Measurements from ENCODE around the gene SLC2A9. TPM values are rescaled to one million over a fixed set of nuclear protein-coding genes. Genes with fewer than 3 reads are reported as not detected.

Gene SLC2A9
- total RNA-seq, 1 experiment from 2014 or later = 3.5 TPM

GRCh38 chr4:9937078-9937477 is 84.2 kb downstream of the SLC2A9 start:
- Histone ChIP-seq H3K4me1 (ENCODE audit: control insufficient read depth, insufficient read depth, low read length) (no peaks in the 10 kb centered on the region), H3K27ac (ENCODE audit: low read length) (no peak overlapping the region), H3K36me3 (ENCODE audit: control insufficient read depth, insufficient read depth, low read length) (no peaks in the 10 kb centered on the region), H3K27me3 (ENCODE audit: control insufficient read depth, insufficient read depth, low read length) (no peaks in the 10 kb centered on the region), H3K9me3 (ENCODE audit: control insufficient read depth, insufficient read depth, low read depth, low read length) (no peaks in the 10 kb centered on the region), H3K4me3 (ENCODE audit: low read depth in 2 of 2, low read length in 2 of 2) (no peak overlapping the region)
- CTCF ChIA-PET = no interaction called here
- POLR2A ChIA-PET = no interaction called here
- in situ Hi-C loops (cut with HindIII; ENCODE audit: low pct_unique_long_range_greater_than_20kb, low sequenced_read_pairs) = no loop called here
- ATAC-seq (no peak), DNase-seq (ENCODE audit: low read depth, low spot score) (no peak)
- no TSS peak for BruUV-seq (replicated peaks)
- TF ChIP-seq SIN3A (IDR thresholded peaks at IDR 0.05; ENCODE audit: borderline replicate concordance, insufficient read depth, low read depth, low read length) (no peak), TCF7L2 (IDR thresholded peaks at IDR 0.05; ENCODE audit: low read depth, low read length) (no peak), POLR2AphosphoS5 (IDR thresholded peaks at IDR 0.05; ENCODE audit: low read depth, low read length) (no peak), CTCF (IDR thresholded peaks at IDR 0.05) (no peak)
- TF ChIP-seq, protein P1, sequence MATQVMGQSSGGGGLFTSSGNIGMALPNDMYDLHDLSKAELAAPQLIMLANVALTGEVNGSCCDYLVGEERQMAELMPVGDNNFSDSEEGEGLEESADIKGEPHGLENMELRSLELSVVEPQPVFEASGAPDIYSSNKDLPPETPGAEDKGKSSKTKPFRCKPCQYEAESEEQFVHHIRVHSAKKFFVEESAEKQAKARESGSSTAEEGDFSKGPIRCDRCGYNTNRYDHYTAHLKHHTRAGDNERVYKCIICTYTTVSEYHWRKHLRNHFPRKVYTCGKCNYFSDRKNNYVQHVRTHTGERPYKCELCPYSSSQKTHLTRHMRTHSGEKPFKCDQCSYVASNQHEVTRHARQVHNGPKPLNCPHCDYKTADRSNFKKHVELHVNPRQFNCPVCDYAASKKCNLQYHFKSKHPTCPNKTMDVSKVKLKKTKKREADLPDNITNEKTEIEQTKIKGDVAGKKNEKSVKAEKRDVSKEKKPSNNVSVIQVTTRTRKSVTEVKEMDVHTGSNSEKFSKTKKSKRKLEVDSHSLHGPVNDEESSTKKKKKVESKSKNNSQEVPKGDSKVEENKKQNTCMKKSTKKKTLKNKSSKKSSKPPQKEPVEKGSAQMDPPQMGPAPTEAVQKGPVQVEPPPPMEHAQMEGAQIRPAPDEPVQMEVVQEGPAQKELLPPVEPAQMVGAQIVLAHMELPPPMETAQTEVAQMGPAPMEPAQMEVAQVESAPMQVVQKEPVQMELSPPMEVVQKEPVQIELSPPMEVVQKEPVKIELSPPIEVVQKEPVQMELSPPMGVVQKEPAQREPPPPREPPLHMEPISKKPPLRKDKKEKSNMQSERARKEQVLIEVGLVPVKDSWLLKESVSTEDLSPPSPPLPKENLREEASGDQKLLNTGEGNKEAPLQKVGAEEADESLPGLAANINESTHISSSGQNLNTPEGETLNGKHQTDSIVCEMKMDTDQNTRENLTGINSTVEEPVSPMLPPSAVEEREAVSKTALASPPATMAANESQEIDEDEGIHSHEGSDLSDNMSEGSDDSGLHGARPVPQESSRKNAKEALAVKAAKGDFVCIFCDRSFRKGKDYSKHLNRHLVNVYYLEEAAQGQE (IDR thresholded peaks at IDR 0.05; ENCODE audit: insufficient read depth in 1 of 2, low read depth in 2 of 2, low read length in 1 of 2) = no peak
- intact Hi-C loops (cut with micrococcal nuclease; ENCODE audit: unreplicated experiment) = no loop called here

- TF ChIP-seq SIN3A (IDR thresholded peaks at IDR 0.05; ENCODE audit: borderline replicate concordance, insufficient read depth, low read depth, low read length) = no peak
- TF ChIP-seq, protein P1 (IDR thresholded peaks at IDR 0.05; ENCODE audit: insufficient read depth in 1 of 2, low read depth in 2 of 2, low read length in 1 of 2) = no peak
- no peak for TF ChIP-seq TCF7L2 (IDR thresholded peaks at IDR 0.05; ENCODE audit: low read depth, low read length)
- TF ChIP-seq CTCF (IDR thresholded peaks at IDR 0.05) = no peak
- no peak for TF ChIP-seq POLR2AphosphoS5 (IDR thresholded peaks at IDR 0.05; ENCODE audit: low read depth, low read length)
- intact Hi-C loops (cut with micrococcal nuclease; ENCODE audit: unreplicated experiment) = no loop called here
- no peaks in the 10 kb centered on the region for H3K9me3 ChIP-seq (ENCODE audit: control insufficient read depth, insufficient read depth, low read depth, low read length)
- H3K27me3 ChIP-seq (ENCODE audit: control insufficient read depth, insufficient read depth, low read length) = no peaks in the 10 kb centered on the region
- in situ Hi-C loops (cut with HindIII; ENCODE audit: low pct_unique_long_range_greater_than_20kb, low sequenced_read_pairs) = no loop called here
- no peak overlapping the region for H3K4me3 ChIP-seq (ENCODE audit: low read depth in 2 of 2, low read length in 2 of 2)
- POLR2A ChIA-PET = no interaction called here
- H3K4me1 ChIP-seq (ENCODE audit: control insufficient read depth, insufficient read depth, low read length) = no peaks in the 10 kb centered on the region
- DNase-seq (ENCODE audit: low read depth, low spot score) = no peak
- no peak overlapping the region for H3K27ac ChIP-seq (ENCODE audit: low read length)
- no TSS peak for BruUV-seq (replicated peaks)
- no peaks in the 10 kb centered on the region for H3K36me3 ChIP-seq (ENCODE audit: control insufficient read depth, insufficient read depth, low read length)
- CTCF ChIA-PET = no interaction called here
- ATAC-seq = no peak
Measured at GRCh38 chr4:9936129-9936644, 85.1 kb downstream of the SLC2A9 start.

Measured in Panc1 (cell line).